ENCODE results near the gene CTDSP1. TPM values are rescaled to one million over a fixed set of nuclear protein-coding genes. Genes with fewer than 3 reads are reported as not detected.

The CTDSP1 gene
- total RNA-seq, 1 experiment from 2014 or later: 52.3 TPM

DNA sequence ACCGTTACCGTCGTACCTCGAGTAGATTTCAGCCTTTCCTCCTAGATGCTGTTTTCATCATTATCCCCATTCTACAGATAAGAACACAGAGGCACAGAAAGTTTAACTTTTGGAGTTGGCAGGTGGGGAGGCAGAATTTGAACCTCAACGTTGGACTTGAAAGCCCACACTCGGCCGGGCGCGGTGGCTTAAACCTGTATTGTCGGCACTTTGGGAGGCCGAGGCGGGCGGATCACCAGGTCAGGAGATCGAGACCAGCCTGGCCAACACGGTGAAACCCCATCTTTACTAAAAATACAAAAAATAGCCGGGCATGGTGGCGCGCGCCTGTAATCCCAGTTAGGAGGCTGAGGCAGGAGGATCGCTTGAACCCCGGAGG is 31.5 kb upstream of the CTDSP1 start:
- no peak for DNase-seq
- no peak overlapping the region for H2AFZ ChIP-seq (ENCODE audit: low read length)
- no peak overlapping the region for H2BK120ac ChIP-seq (ENCODE audit: low read depth, low read length, poor library complexity, severe bottlenecking)
- H2AK5ac ChIP-seq (ENCODE audit: insufficient read length, low read length): no peak overlapping the region
- H3K27ac ChIP-seq (ENCODE audit: insufficient read length, low read depth, low read length): no peak overlapping the region
- H4K91ac ChIP-seq (ENCODE audit: insufficient read length, low read depth, low read length): no peak overlapping the region
- no peak overlapping the region for H3K4ac ChIP-seq (ENCODE audit: low read depth, low read length)
- no peak overlapping the region for H3T11ph ChIP-seq (ENCODE audit: low read length)
- no peak overlapping the region for H3K23ac ChIP-seq (ENCODE audit: insufficient read length, low read depth, low read length)
- peaks cover 4% of the 10 kb centered on the region; the same call in 1 of the 2 replicates for H3K27me3 Mint-ChIP-seq (ENCODE audit: low read depth)
- no peak for TF ChIP-seq CTCF (conservative IDR thresholded peaks at IDR 0.05)
- no peaks in the 10 kb centered on the region for H3K36me3 Mint-ChIP-seq (ENCODE audit: insufficient read depth in 1 of 3, low read depth in 3 of 3)
- H3K9ac ChIP-seq (ENCODE audit: extremely low read depth, insufficient read length, low read length): no peak overlapping the region
- no peak overlapping the region for H2BK12ac ChIP-seq (ENCODE audit: insufficient read length, low read depth, low read length)
- H3K18ac ChIP-seq (ENCODE audit: insufficient read length, low read depth, low read length): no peak overlapping the region
- H3K23me2 ChIP-seq (ENCODE audit: insufficient read length, low read depth, low read length, poor library complexity, severe bottlenecking): no peaks in the 10 kb centered on the region
- no peaks in the 10 kb centered on the region for H4K20me1 ChIP-seq (ENCODE audit: control insufficient read depth, insufficient read depth, insufficient read length)
- peak overlapping the region; percentile 57 for H3K4me2 ChIP-seq (ENCODE audit: insufficient read depth, insufficient read length, low read length)
- H2BK20ac ChIP-seq (ENCODE audit: low read depth, low read length, poor library complexity, severe bottlenecking): no peak overlapping the region
- H3K9me3 Mint-ChIP-seq: no peaks in the 10 kb centered on the region; a peak in 1 of 5 replicates
- H3K79me2 ChIP-seq (ENCODE audit: insufficient read depth, low read length): no peaks in the 10 kb centered on the region
- no peak overlapping the region for H2BK5ac ChIP-seq (ENCODE audit: insufficient read length, low read length)
- H3K4me1 Mint-ChIP-seq: peaks cover 9% of the 10 kb centered on the region in 2 experiments
- H3K9me3 ChIP-seq (ENCODE audit: control insufficient read depth, low read depth, low read length): no peaks in the 10 kb centered on the region
- no peaks in the 10 kb centered on the region for H3K27me3 ChIP-seq (ENCODE audit: insufficient read depth, low read length)
- no CpG with 5 or more reads among the region's 21 CpGs for WGBS (ENCODE audit: extremely low coverage, insufficient read length, low lambda C conversion rate)
- no peaks in the 10 kb centered on the region for H3K4me1 ChIP-seq (ENCODE audit: insufficient read depth, low read length)
- H3K14ac ChIP-seq (ENCODE audit: insufficient read depth, low read length): 0 out of 2 replicates have a peak overlapping the region, but pooled peaks have one; percentile 61
- H3K79me1 ChIP-seq (ENCODE audit: insufficient read depth, low read depth, low read length, poor library complexity, severe bottlenecking): no peaks in the 10 kb centered on the region
- H2BK15ac ChIP-seq (ENCODE audit: low read depth, low read length): no peak overlapping the region; the same call in 1 of the 2 replicates
- H4K5ac ChIP-seq (ENCODE audit: insufficient read length, low read depth, low read length): no peak overlapping the region
- H3K4me3 Mint-ChIP-seq: peak overlapping the region; percentile 76 to 82
- H4K8ac ChIP-seq (replicated peaks; ENCODE audit: insufficient read length, low read depth, low read length): no peak overlapping the region
- no peak overlapping the region for H3K27ac Mint-ChIP-seq
- H3K56ac ChIP-seq (ENCODE audit: insufficient read length, low read depth, low read length): no peak overlapping the region

All from H9 (cell line).